ENCODE data around the gene TICAM2.

- TF ChIP-seq CTCF (IDR thresholded peaks at IDR 0.05; ENCODE audit: control extremely low read depth in 1 of 3, insufficient read depth in 1 of 3, low read depth in 1 of 3, low read length in 3 of 3) (no peak), CTBP2 (IDR thresholded peaks at IDR 0.05; ENCODE audit: borderline replicate concordance, insufficient read depth, insufficient read length, low read length) (no peak), TCF12 (IDR thresholded peaks at IDR 0.05; ENCODE audit: low read depth, low read length) (no peak)
These were observed 23.1 kb downstream of the TICAM2 start for GRCh38 chr5:115579216-115579615.

All from H1 (cell line).